GM12873 (cell line): Measurements from ENCODE around the gene MBD6.

Source experiments
- TF ChIP-seq, protein P1 (sequence below): IDR thresholded peaks from 2 replicates; pipeline ENCODE4 v1.5.1; 2012; ENCODE audit warnings: low read depth, mild to moderate bottlenecking, moderate library complexity, low read length, control low read depth; ENCODE audit not compliant: insufficient read depth; ENCODE audit errors: missing control alignments

Gene MBD6

GRCh38 chr12:57554453-57554852 lies 31.8 kb downstream of the MBD6 start:
- TF ChIP-seq, protein P1, sequence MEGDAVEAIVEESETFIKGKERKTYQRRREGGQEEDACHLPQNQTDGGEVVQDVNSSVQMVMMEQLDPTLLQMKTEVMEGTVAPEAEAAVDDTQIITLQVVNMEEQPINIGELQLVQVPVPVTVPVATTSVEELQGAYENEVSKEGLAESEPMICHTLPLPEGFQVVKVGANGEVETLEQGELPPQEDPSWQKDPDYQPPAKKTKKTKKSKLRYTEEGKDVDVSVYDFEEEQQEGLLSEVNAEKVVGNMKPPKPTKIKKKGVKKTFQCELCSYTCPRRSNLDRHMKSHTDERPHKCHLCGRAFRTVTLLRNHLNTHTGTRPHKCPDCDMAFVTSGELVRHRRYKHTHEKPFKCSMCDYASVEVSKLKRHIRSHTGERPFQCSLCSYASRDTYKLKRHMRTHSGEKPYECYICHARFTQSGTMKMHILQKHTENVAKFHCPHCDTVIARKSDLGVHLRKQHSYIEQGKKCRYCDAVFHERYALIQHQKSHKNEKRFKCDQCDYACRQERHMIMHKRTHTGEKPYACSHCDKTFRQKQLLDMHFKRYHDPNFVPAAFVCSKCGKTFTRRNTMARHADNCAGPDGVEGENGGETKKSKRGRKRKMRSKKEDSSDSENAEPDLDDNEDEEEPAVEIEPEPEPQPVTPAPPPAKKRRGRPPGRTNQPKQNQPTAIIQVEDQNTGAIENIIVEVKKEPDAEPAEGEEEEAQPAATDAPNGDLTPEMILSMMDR, result no peak

DNA sequence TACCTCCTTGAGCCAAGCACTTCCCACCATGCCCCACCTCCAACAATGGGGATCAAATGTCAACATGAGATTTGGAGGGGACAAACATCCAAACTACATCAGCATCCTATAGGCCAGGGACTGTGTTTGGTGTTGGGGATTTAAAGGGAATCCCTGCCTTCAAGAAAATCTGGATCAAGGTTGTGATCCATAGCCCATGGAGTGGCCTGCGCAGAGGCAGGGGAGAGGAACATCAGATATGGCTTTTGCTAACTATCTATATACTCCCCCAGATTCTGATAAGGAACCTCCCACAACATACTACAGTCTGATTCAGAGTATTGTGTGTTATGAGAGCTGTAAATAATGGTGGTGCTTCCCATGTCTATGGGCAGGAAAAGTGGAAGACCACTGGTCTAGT lies 32.3 kb downstream of the MBD6 start:
- TF ChIP-seq, protein P1, result no peak

GRCh38 chr12:57558864-57559263 lies 36.2 kb downstream of the MBD6 start:
- TF ChIP-seq, protein P1, result no peak

GRCh38 chr12:57560516-57560915 lies 37.9 kb downstream of the MBD6 start:
- TF ChIP-seq, protein P1, result no peak

- TF ChIP-seq, protein P1, result no peak
These were observed 40.7 kb downstream of the MBD6 start for GRCh38 chr12:57563358-57563757.

DNA sequence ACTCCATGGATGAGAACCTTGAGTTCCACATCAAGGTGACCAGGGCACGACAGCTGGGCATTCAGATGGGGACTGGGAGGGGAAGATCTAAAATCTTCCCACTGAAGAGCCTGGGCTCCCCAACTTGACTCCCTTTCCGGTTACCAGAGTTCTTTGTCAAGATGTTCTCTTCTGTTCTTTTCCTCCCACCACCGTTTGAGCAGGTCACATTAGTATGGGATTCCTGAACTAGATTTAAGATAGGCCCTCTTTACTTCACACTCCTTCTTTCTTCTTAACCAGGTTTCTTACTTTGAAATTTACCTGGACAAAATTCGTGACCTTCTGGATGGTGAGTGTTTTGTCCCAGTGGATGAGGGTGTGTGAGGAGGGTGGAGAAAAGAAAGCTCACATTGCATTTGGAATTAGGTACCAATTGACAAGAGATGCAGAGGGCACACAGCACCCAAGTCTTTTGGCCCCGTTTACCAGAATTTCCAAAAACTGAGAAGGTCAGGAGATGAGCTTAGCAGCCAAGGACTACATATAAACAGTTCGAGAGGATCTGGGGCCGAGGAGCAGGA lies 41.6 kb downstream of the MBD6 start:
- TF ChIP-seq, protein P1, result no peak

GRCh38 chr12:57568838-57569237 lies 46.2 kb downstream of the MBD6 start:
- TF ChIP-seq, protein P1, result no peak
